GM21825 (cell line): Measurements from ENCODE around the gene GINS2.

ENCODE experiments used
- ATAC-seq: cut with Tn5 transposase; IDR thresholded peaks from one replicate; pipeline ENCODE4 v1.9.1; 2021; ENCODE audit warnings: mild to moderate bottlenecking, moderate library complexity; ENCODE audit not compliant: unreplicated experiment

The GINS2 gene

GRCh38 chr16:85628265-85628556 lies 60.5 kb downstream of the GINS2 start:
- ATAC-seq = no peak

DNA sequence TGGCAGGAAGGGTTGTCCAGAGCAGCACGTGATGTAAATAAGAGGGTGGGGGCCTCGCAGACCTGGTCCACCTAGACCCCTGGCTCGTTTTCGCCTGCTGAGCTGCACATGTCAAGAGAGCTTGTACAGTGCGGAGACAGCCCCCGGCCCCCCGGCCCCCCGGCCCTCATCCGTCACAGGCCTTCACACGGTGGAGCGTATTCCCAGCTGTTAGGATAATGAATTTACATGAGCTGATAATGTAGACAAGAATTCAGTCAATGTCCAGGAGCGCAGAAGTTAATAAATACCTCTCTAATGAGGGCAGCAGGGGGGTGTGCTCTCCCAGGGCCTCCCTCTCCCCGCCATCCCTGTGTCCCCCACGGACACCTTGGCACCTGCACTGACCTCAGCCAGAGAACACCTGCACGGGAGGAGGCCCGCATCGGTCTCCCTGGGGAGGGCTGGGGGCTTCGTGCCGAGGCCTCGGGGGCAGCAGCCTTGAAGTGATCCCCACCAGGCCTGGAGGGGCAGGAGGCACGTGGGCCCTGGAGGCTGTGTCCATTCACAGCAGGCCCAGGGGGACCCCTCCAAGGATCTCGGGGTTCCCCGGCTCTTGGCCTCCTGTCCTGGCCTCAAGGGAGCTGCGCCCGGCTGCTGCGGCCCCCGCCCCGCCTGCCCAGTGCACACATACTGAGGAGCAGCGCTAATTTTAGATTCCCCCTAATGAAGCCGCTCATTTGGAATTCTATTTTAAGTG lies 61.1 kb downstream of the GINS2 start:
- ATAC-seq = no peak

GRCh38 chr16:85627089-85627488 lies 61.7 kb downstream of the GINS2 start:
- no peak for ATAC-seq
